IPS-20b (cell line): Measurements from ENCODE around the gene SAFB2.

Experiments
- H3K27ac ChIP-seq: one replicate; pipeline ENCODE4 v1.5.1; 2013; ENCODE audit warnings: low read length
- H3K27me3 ChIP-seq: 2 replicates; pipeline ENCODE4 v1.6.1; 2013; ENCODE audit warnings: mild to moderate bottlenecking, low read length, inconsistent platforms; ENCODE audit not compliant: insufficient read depth
- H3K36me3 ChIP-seq: 2 replicates; pipeline ENCODE4 v1.6.1; 2013; ENCODE audit warnings: low read depth, mild to moderate bottlenecking, inconsistent platforms, low read length, moderate library complexity; ENCODE audit not compliant: insufficient read depth
- H3K4me1 ChIP-seq: 2 replicates; pipeline ENCODE4 v1.6.1; 2013; ENCODE audit warnings: mild to moderate bottlenecking, control low read depth, inconsistent platforms, low read length, moderate library complexity; ENCODE audit not compliant: insufficient read depth
- H3K4me3 ChIP-seq: 2 replicates; pipeline ENCODE4 v1.5.1; 2013; ENCODE audit warnings: mild to moderate bottlenecking, low read length, inconsistent platforms
- H3K9ac ChIP-seq: 2 replicates; pipeline ENCODE4 v1.6.1; 2013; ENCODE audit warnings: low read depth, mild to moderate bottlenecking, inconsistent platforms, low read length, moderate library complexity
- H3K9me3 ChIP-seq: 2 replicates; pipeline ENCODE4 v1.6.1; 2013; ENCODE audit warnings: mild to moderate bottlenecking, low read depth, low read length, inconsistent platforms; ENCODE audit not compliant: insufficient read depth

The SAFB2 gene

GRCh38 chr19:5631567-5632240 lies 9.1 kb upstream of the SAFB2 start:
- Histone ChIP-seq H3K4me1 (no peaks in the 10 kb centered on the region), H3K9ac (no peak overlapping the region)

GRCh38 chr19:5628919-5629481 lies 6.4 kb upstream of the SAFB2 start:
- H3K9ac ChIP-seq, result no peak overlapping the region
- H3K9me3 ChIP-seq, result no peaks in the 10 kb centered on the region
- no peak overlapping the region for H3K4me3 ChIP-seq
- no peak overlapping the region for H3K27ac ChIP-seq
- H3K36me3 ChIP-seq, result peaks cover 80% of the 10 kb centered on the region
- peaks cover 8% of the 10 kb centered on the region for H3K4me1 ChIP-seq
- no peaks in the 10 kb centered on the region for H3K27me3 ChIP-seq

More at GRCh38 chr19:5631567-5632240, 9.1 kb upstream of the SAFB2 start:
- H3K27me3 ChIP-seq, result no peaks in the 10 kb centered on the region
- no peak overlapping the region for H3K4me3 ChIP-seq
- H3K36me3 ChIP-seq, result peaks cover 75% of the 10 kb centered on the region
- no peaks in the 10 kb centered on the region for H3K9me3 ChIP-seq
- H3K27ac ChIP-seq, result no peak overlapping the region

GRCh38 chr19:5628461-5628860 lies 5.9 kb upstream of the SAFB2 start:
- no peaks in the 10 kb centered on the region for H3K9me3 ChIP-seq
- no peak overlapping the region for H3K9ac ChIP-seq
- no peaks in the 10 kb centered on the region for H3K27me3 ChIP-seq
- H3K4me3 ChIP-seq, result no peak overlapping the region
- H3K36me3 ChIP-seq, result peaks cover 80% of the 10 kb centered on the region
- H3K27ac ChIP-seq, result no peak overlapping the region
- peaks cover 8% of the 10 kb centered on the region for H3K4me1 ChIP-seq

- H3K36me3 ChIP-seq, result peaks cover 72% of the 10 kb centered on the region
- H3K4me3 ChIP-seq, result no peak overlapping the region
- H3K9me3 ChIP-seq, result no peaks in the 10 kb centered on the region
- no peaks in the 10 kb centered on the region for H3K27me3 ChIP-seq
- peaks cover 8% of the 10 kb centered on the region for H3K4me1 ChIP-seq
- H3K9ac ChIP-seq, result no peak overlapping the region
- no peak overlapping the region for H3K27ac ChIP-seq
Observed at GRCh38 chr19:5627395-5627904, 4.9 kb upstream of the SAFB2 start.

- H3K9ac ChIP-seq, result 0 out of 2 replicates have a peak overlapping the region, but pooled peaks have one; percentile 23
- no peaks in the 10 kb centered on the region for H3K9me3 ChIP-seq
- peak overlapping the region; percentile 98 for H3K4me3 ChIP-seq
- H3K4me1 ChIP-seq, result peaks cover 13% of the 10 kb centered on the region
- peaks cover 64% of the 10 kb centered on the region for H3K36me3 ChIP-seq
- H3K27ac ChIP-seq, result no peak overlapping the region
- no peaks in the 10 kb centered on the region for H3K27me3 ChIP-seq
Observed at GRCh38 chr19:5625641-5626040, 3.1 kb upstream of the SAFB2 start.

- Histone ChIP-seq H3K36me3 (peaks cover 67% of the 10 kb centered on the region), H3K4me3 (peak overlapping the region; percentile 98), H3K9me3 (no peaks in the 10 kb centered on the region), H3K4me1 (peaks cover 13% of the 10 kb centered on the region), H3K27ac (no peak overlapping the region), H3K9ac (peak overlapping the region; percentile 99; the same call in 1 of the 2 replicates), H3K27me3 (no peaks in the 10 kb centered on the region)
Observed at GRCh38 chr19:5624741-5625278, 2.2 kb upstream of the SAFB2 start.

- Histone ChIP-seq H3K36me3 (peaks cover 66% of the 10 kb centered on the region), H3K9me3 (no peaks in the 10 kb centered on the region), H3K27me3 (no peaks in the 10 kb centered on the region), H3K27ac (no peak overlapping the region), H3K4me3 (peak overlapping the region; percentile 98), H3K4me1 (peaks cover 13% of the 10 kb centered on the region), H3K9ac (peak overlapping the region; percentile 99)
Observed at GRCh38 chr19:5624018-5624663, 1.6 kb upstream of the SAFB2 start.

- peak overlapping the region; percentile 95 for H3K27ac ChIP-seq
- peak overlapping the region; percentile 98 for H3K4me3 ChIP-seq
- H3K9ac ChIP-seq, result peak overlapping the region; percentile 99
- peaks cover 66% of the 10 kb centered on the region for H3K36me3 ChIP-seq
- no peaks in the 10 kb centered on the region for H3K27me3 ChIP-seq
- H3K4me1 ChIP-seq, result peaks cover 13% of the 10 kb centered on the region
- H3K9me3 ChIP-seq, result no peaks in the 10 kb centered on the region
Observed at GRCh38 chr19:5623397-5624017, 931 bp upstream of the SAFB2 start.

GRCh38 chr19:5621945-5622464 lies 571 bp downstream of the SAFB2 start:
- Histone ChIP-seq H3K9me3 (no peaks in the 10 kb centered on the region), H3K27ac (no peak overlapping the region), H3K4me3 (peak overlapping the region; percentile 98), H3K27me3 (no peaks in the 10 kb centered on the region), H3K4me1 (peaks cover 13% of the 10 kb centered on the region), H3K36me3 (peaks cover 65% of the 10 kb centered on the region), H3K9ac (peak overlapping the region; percentile 99)

GRCh38 chr19:5621311-5621944 lies 1.1 kb downstream of the SAFB2 start:
- Histone ChIP-seq H3K4me3 (peak overlapping the region; percentile 98), H3K27ac (no peak overlapping the region), H3K9me3 (no peaks in the 10 kb centered on the region), H3K36me3 (peaks cover 65% of the 10 kb centered on the region), H3K27me3 (no peaks in the 10 kb centered on the region), H3K9ac (peak overlapping the region; percentile 99; the same call in 1 of the 2 replicates), H3K4me1 (peaks cover 13% of the 10 kb centered on the region)

- H3K4me1 ChIP-seq, result peaks cover 10% of the 10 kb centered on the region
- no peaks in the 10 kb centered on the region for H3K9me3 ChIP-seq
- no peak overlapping the region for H3K4me3 ChIP-seq
- H3K27me3 ChIP-seq, result no peaks in the 10 kb centered on the region
- H3K9ac ChIP-seq, result peak overlapping the region; percentile 99; the same call in 1 of the 2 replicates
- no peak overlapping the region for H3K27ac ChIP-seq
- H3K36me3 ChIP-seq, result peaks cover 65% of the 10 kb centered on the region
Observed at GRCh38 chr19:5619946-5620345, 2.6 kb downstream of the SAFB2 start.
